Measurements from ENCODE around the gene RGS9BP. TPM values are rescaled to one million over a fixed set of nuclear protein-coding genes. Genes with fewer than 3 reads are reported as not detected.

Gene RGS9BP
- total RNA-seq, 1 experiment from 2014 or later, result 0.13 TPM

DNA sequence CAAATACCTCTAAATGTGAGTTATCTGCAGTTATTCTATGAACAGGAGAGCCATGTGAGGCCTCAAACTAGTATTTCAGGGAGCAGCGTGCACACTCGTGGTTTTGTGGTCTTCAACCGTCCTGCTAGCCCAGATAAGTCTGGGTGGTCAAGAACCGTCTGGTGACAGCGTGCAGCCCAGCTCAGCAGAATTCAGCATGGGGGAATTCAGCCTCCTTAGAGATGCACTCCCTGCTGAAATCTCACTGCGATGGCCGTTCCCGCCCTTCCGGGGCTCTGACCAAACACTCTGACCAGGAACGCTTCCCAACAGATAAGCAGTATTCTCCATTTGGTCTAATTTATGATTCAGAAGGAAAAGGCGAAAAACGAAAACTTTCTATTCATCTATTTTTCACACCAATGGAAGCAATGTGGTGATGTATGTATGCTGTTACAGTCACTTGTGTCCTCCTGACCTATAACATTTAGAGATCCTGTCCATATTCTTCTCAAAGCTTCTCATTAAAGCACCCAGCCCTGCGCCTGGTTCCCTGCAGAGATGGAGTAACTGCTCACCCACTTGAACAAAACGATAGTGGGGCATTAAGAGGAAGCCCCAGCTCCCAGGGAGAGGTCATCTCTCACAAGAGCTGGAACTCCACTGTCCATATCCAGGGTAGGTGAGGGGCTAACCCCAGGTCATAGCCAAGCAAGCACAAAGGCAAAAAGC is 3.6 kb upstream of the RGS9BP start:
- Histone ChIP-seq H3K23me2 (ENCODE audit: insufficient read length, low read depth, low read length, poor library complexity, severe bottlenecking) (peaks cover 9% of the 10 kb centered on the region), H3K27ac (ENCODE audit: insufficient read length, low read depth, low read length) (no peak overlapping the region), H2BK120ac (ENCODE audit: low read depth, low read length, poor library complexity, severe bottlenecking) (no peak overlapping the region), H4K91ac (ENCODE audit: insufficient read length, low read depth, low read length) (no peak overlapping the region), H3K79me1 (ENCODE audit: insufficient read depth, low read depth, low read length, poor library complexity, severe bottlenecking) (peaks cover 10% of the 10 kb centered on the region), H3K56ac (ENCODE audit: insufficient read length, low read depth, low read length) (no peak overlapping the region), H3K9ac (ENCODE audit: extremely low read depth, insufficient read length, low read length) (no peak overlapping the region), H3T11ph (ENCODE audit: low read length) (no peak overlapping the region), H2AK5ac (ENCODE audit: insufficient read length, low read length) (no peak overlapping the region), H4K8ac (replicated peaks; ENCODE audit: insufficient read length, low read depth, low read length) (no peak overlapping the region), H3K4me2 (ENCODE audit: insufficient read depth, insufficient read length, low read length) (no peak overlapping the region), H3K9me3 (ENCODE audit: control insufficient read depth, low read depth, low read length) (no peaks in the 10 kb centered on the region), H3K79me2 (ENCODE audit: insufficient read depth, low read length) (peaks cover 19% of the 10 kb centered on the region; the same call in 1 of the 2 replicates), H3K27me3 (ENCODE audit: insufficient read depth, low read length) (peaks cover 13% of the 10 kb centered on the region; the same call in 1 of the 2 replicates), H3K18ac (ENCODE audit: insufficient read length, low read depth, low read length) (no peak overlapping the region), H2AFZ (ENCODE audit: low read length) (no peak overlapping the region), H3K4ac (ENCODE audit: low read depth, low read length) (no peak overlapping the region), H2BK15ac (ENCODE audit: low read depth, low read length) (no peak overlapping the region), H2BK20ac (ENCODE audit: low read depth, low read length, poor library complexity, severe bottlenecking) (no peak overlapping the region), H3K14ac (ENCODE audit: insufficient read depth, low read length) (no peak overlapping the region), H3K4me1 (ENCODE audit: insufficient read depth, low read length) (no peaks in the 10 kb centered on the region), H4K5ac (ENCODE audit: insufficient read length, low read depth, low read length) (no peak overlapping the region), H4K20me1 (ENCODE audit: control insufficient read depth, insufficient read depth, insufficient read length) (no peaks in the 10 kb centered on the region), H3K23ac (ENCODE audit: insufficient read length, low read depth, low read length) (no peak overlapping the region), H2BK12ac (ENCODE audit: insufficient read length, low read depth, low read length) (no peak overlapping the region), H2BK5ac (ENCODE audit: insufficient read length, low read length) (no peak overlapping the region)
- Mint-ChIP-seq H3K9me3 (peaks cover 0 to 1% of the 10 kb centered on the region in 2 experiments; a peak in 2 of 5 replicates), H3K4me1 (peaks cover 22% of the 10 kb centered on the region in 2 experiments), H3K36me3 (ENCODE audit: insufficient read depth in 1 of 3, low read depth in 3 of 3) (peaks cover 3 to 7% (median 5%) of the 10 kb centered on the region in 3 experiments; a peak in 4 of 7 replicates), H3K27me3 (ENCODE audit: low read depth) (peaks cover 19% of the 10 kb centered on the region), H3K4me3 (peak overlapping the region in 1 of 2 experiments; percentile 7; a peak in 1 of 5 replicates), H3K27ac (no peak overlapping the region)
- WGBS (ENCODE audit: extremely low coverage, insufficient read length, low lambda C conversion rate), result no CpG with 5 or more reads among the region's 14 CpGs
- no peak for DNase-seq
- no peak for TF ChIP-seq CTCF (conservative IDR thresholded peaks at IDR 0.05)

Measured in H9 (cell line).